GM12878 (cell line): ENCODE data around the gene FCN2. TPM values are rescaled to one million over a fixed set of nuclear protein-coding genes. Genes with fewer than 3 reads are reported as not detected.

Experiments used
- ATAC-seq: fragments of 200-7000 bp; cut with Tn5 transposase; 3 replicates; pipeline ENCODE4 v1.9.1; 2020; ENCODE audit warnings: mild to moderate bottlenecking, moderate library complexity
- BruUV-seq: library from RNA; stranded (reverse); fragments of 400-500 nt; replicated peaks from 2 replicates; lab custom pipeline; 2021; lab: Mats Ljungman, UMichigan
- CTCF ChIA-PET: fragments of 300-600 bp; sonication (Branson Sonifier 250); formaldehyde crosslinking; extraction: SDS; loops from one replicate; lab custom pipeline; 2021; ENCODE audit warnings: inconsistent platforms; lab: Yijun Ruan, JAX
- POLR2A ChIA-PET: fragments of 350-600 bp; formaldehyde crosslinking; extraction: SDS; loops from one replicate; lab custom pipeline; 2021; ENCODE audit warnings: inconsistent platforms; lab: Charles Lee
- RAD21 ChIA-PET: fragments of 300-600 bp; sonication (Branson Sonifier 250); formaldehyde crosslinking; loops from one replicate; lab custom pipeline; 2023; ENCODE audit warnings: antibody characterized with exemption; ENCODE audit not compliant: unreplicated experiment; lab: Charles Lee
- SMC1A ChIA-PET: fragments of 300-600 bp; sonication (Branson Sonifier 250); formaldehyde crosslinking; loops from one replicate; lab custom pipeline; 2023; ENCODE audit not compliant: unreplicated experiment, uncharacterized antibody; lab: Charles Lee
- DNase-seq: peaks from one replicate; pipeline ENCODE4 v3.0.0-alpha.2; 2011; ENCODE audit warnings: low read depth, low spot score
- FAIRE-seq: peaks from 3 replicates; lab custom pipeline; 2011; peaks lifted over from hg19 to GRCh38; lab: Jason Lieb, UNC
- H2AFZ ChIP-seq: 2 replicates; pipeline ENCODE4 v1.6.0; 2011; ENCODE audit warnings: low read depth, low read length, control low read depth; ENCODE audit not compliant: control insufficient read depth
- H3K27ac ChIP-seq: 2 replicates; pipeline ENCODE4 v1.5.1; 2011; ENCODE audit warnings: control low read depth; ENCODE audit not compliant: control insufficient read depth, insufficient read depth
- H3K27me3 ChIP-seq, 2 experiments: replicated peaks in 1 of 2; 2 replicates each; pipeline versions ENCODE4 v1.6.0 to v1.6.1; 2011; ENCODE audit warnings: low read length in 1 of 2; ENCODE audit not compliant: control insufficient read depth in 2 of 2, insufficient read depth in 2 of 2
- H3K36me3 ChIP-seq, 2 experiments: 2 replicates each; pipeline ENCODE4 v1.5.1; 2011; ENCODE audit warnings: low read length in 1 of 2; ENCODE audit not compliant: control insufficient read depth in 2 of 2, insufficient read depth in 2 of 2
- H3K4me1 ChIP-seq: 2 replicates; pipeline ENCODE4 v1.6.1; 2011; ENCODE audit warnings: mild to moderate bottlenecking, low read length, moderate library complexity, mixed read lengths; ENCODE audit not compliant: control insufficient read depth, insufficient read depth
- H3K4me2 ChIP-seq: 2 replicates; pipeline ENCODE4 v1.6.0; 2011; ENCODE audit warnings: control low read depth; ENCODE audit not compliant: control insufficient read depth, insufficient read depth
- H3K4me3 ChIP-seq: fragments of 200-600 bp; sonication (generic); 2 replicates; pipeline ENCODE4 v1.5.1; 2016
- H3K79me2 ChIP-seq: 2 replicates; pipeline ENCODE4 v1.6.0; 2011; ENCODE audit warnings: low read length; ENCODE audit not compliant: control insufficient read depth, insufficient read depth
- H3K9ac ChIP-seq: 2 replicates; pipeline ENCODE4 v1.8.0; 2011; ENCODE audit warnings: low read length, control low read depth, mixed read lengths; ENCODE audit not compliant: control insufficient read depth, insufficient read depth
- H3K9me3 ChIP-seq: replicated peaks from 3 replicates; pipeline ENCODE4 v1.5.1; 2011; ENCODE audit warnings: mild to moderate bottlenecking, low read length; ENCODE audit not compliant: control insufficient read depth, insufficient read depth
- H4K20me1 ChIP-seq: 2 replicates; pipeline ENCODE4 v1.6.0; 2011; ENCODE audit not compliant: control insufficient read depth, insufficient read depth
- CHD2 ChIP-seq: IDR thresholded peaks from 2 replicates; pipeline ENCODE4 v1.6.1; 2011; ENCODE audit warnings: low read depth, low read length, improper control_type of control experiment, borderline replicate concordance
- IRF4 ChIP-seq: IDR thresholded peaks from 2 replicates; pipeline ENCODE4 v1.6.1; 2011; ENCODE audit warnings: low read depth, low read length
- MLLT1 ChIP-seq: fragments of 450-650 bp; IDR thresholded peaks from 2 replicates; pipeline ENCODE4 v1.6.1; 2016; ENCODE audit warnings: mild to moderate bottlenecking
- PBX3 ChIP-seq: IDR thresholded peaks from 2 replicates; pipeline ENCODE4 v1.6.1; 2011; ENCODE audit warnings: mild to moderate bottlenecking, low read depth, low read length, moderate library complexity; ENCODE audit not compliant: insufficient replicate concordance
- POLR2AphosphoS2 ChIP-seq: IDR thresholded peaks from 2 replicates; pipeline ENCODE4 v1.6.1; 2011; ENCODE audit warnings: low read depth, mild to moderate bottlenecking, low read length, improper control_type of control experiment, moderate library complexity
- RAD51 ChIP-seq: fragments of 450-650 bp; IDR thresholded peaks from 2 replicates; pipeline ENCODE4 v1.6.1; 2016; ENCODE audit warnings: moderate library complexity, mild to moderate bottlenecking, inconsistent platforms
- SMC3 ChIP-seq: IDR thresholded peaks from 2 replicates; pipeline ENCODE4 v1.6.1; 2011; ENCODE audit warnings: low read length, improper control_type of control experiment, borderline replicate concordance
- WGBS: methylation state at CpG from one replicate; pipeline ENCODE4 v1.1.6; 2016; ENCODE audit warnings: low lambda C conversion rate; ENCODE audit not compliant: insufficient replicate concordance, insufficient coverage; ENCODE audit errors: missing lambda C conversion rate; 5-methylcytosine and 5-hydroxymethylcytosine counted together
- in situ Hi-C: fragments of 300-500 bp; cut with MboI; formaldehyde crosslinking; loops from 9 replicates; pipeline ENCODE4 v1.14.3; 2018; ENCODE audit warnings: mixed read lengths
- intact Hi-C: fragments of 100-400 bp; cut with micrococcal nuclease; formaldehyde crosslinking; loops from one replicate; pipeline ENCODE4 v1.14.2; 2022; ENCODE audit not compliant: unreplicated experiment
- polyA plus RNA-seq, 11 experiments: library from polyadenylated mRNA; depleted of rRNA in 4 of 11; unstranded in 6 of 11; stranded (reverse) in 5 of 11; fragments of >200 nt; fragmentation: Nextera tagmentation in 4 of 11; fragmentation: Illumina TruSeq in 1 of 11; extraction: Ambion mirVana in 4 of 11; extraction: Trizol in 1 of 11; gene quantifications; 1 replicate in 1 of 11; 2 replicates in 10 of 11; pipeline versions ENCODE4 v1.2.1 to v1.2.3, GENCODE V29; 2011 to 2016; ENCODE audit warnings: inconsistent platforms in 2 of 11, missing spikeins in 2 of 11, low read depth in 1 of 11
- total RNA-seq, 4 experiments: library from RNA; depleted of rRNA in 3 of 4; stranded (reverse); fragments of >200 nt in 3 of 4; fragmentation: Illumina TruSeq in 1 of 4; extraction: Trizol in 1 of 4; gene quantifications; 2 replicates each; pipeline versions ENCODE4 v1.2.1 to v1.2.3, GENCODE V29; 2013 to 2021

Gene FCN2
- total and polyA plus RNA-seq, 10 of the 15 experiments (the other 5 are each of a cell fraction or from before 2014, with no cell fraction given), result not detected

- Histone ChIP-seq H3K9ac (no peak overlapping the region), H3K9me3 (peaks cover 10% of the 10 kb centered on the region; the same call in 2 of the 3 replicates), H3K27ac (no peak overlapping the region), H3K4me3 (no peak overlapping the region), H3K79me2 (no peaks in the 10 kb centered on the region), H3K4me2 (no peak overlapping the region)
- ATAC-seq (no peak), DNase-seq (no peak)
- RAD21 ChIA-PET, result no interaction called here
- SMC1A ChIA-PET, result no interaction called here
- WGBS, result 57% methylated on average over 12 of the region's 12 CpGs
- intact Hi-C loops, result no loop called here
- in situ Hi-C loops, result no loop called here
- TF ChIP-seq RAD51 (no peak), IRF4 (no peak), POLR2AphosphoS2 (no peak)
- TF ChIP-seq, all 136 proteins: peak for 0
- H4K20me1 ChIP-seq, result no peaks in the 10 kb centered on the region
- H2AFZ ChIP-seq, result no peak overlapping the region
- H3K4me1 ChIP-seq, result 0 out of 2 replicates have a peak, but pooled peaks cover 3% of the 10 kb centered on the region
- BruUV-seq, result no TSS peak
- no peaks in the 10 kb centered on the region for H3K36me3 ChIP-seq
- H3K27me3 ChIP-seq, result no peaks in the 10 kb centered on the region
- FAIRE-seq, result no peak
- CTCF ChIA-PET, result no interaction called here
- POLR2A ChIA-PET, result no interaction called here
Observed at GRCh38 chr9:134851020-134851419, 29.6 kb upstream of the FCN2 start.

GRCh38 chr9:134852906-134853654, 27.5 kb upstream of the FCN2 start:
- ChIA-PET CTCF (no interaction called here), SMC1A (no interaction called here), POLR2A (no interaction called here)
- no peak for ATAC-seq
- no peak overlapping the region for H3K9ac ChIP-seq
- no peaks in the 10 kb centered on the region for H3K79me2 ChIP-seq
- DNase-seq, result no peak
- H3K27ac ChIP-seq, result no peak overlapping the region
- H3K4me2 ChIP-seq, result no peak overlapping the region
- H4K20me1 ChIP-seq, result no peaks in the 10 kb centered on the region
- WGBS, result 20% methylated on average over 6 of the region's 6 CpGs
- H3K4me3 ChIP-seq, result no peak overlapping the region
- H3K4me1 ChIP-seq, result peaks cover 14% of the 10 kb centered on the region
- no peak for TF ChIP-seq MLLT1
- TF ChIP-seq CHD2, result no peak
- TF ChIP-seq SMC3, result no peak
- no peak for TF ChIP-seq PBX3
- TF ChIP-seq, all 136 proteins: peak for 0
- intact Hi-C loops (no loop called here), in situ Hi-C loops (no loop called here)
- Histone ChIP-seq H3K36me3 (no peaks in the 10 kb centered on the region), H2AFZ (no peak overlapping the region), H3K9me3 (peaks cover 10% of the 10 kb centered on the region), H3K27me3 (no peaks in the 10 kb centered on the region)
- no peak for FAIRE-seq
- no TSS peak for BruUV-seq
- RAD21 ChIA-PET, result no interaction called here
